ENCODE measurements around the gene MTCL1.

DNA sequence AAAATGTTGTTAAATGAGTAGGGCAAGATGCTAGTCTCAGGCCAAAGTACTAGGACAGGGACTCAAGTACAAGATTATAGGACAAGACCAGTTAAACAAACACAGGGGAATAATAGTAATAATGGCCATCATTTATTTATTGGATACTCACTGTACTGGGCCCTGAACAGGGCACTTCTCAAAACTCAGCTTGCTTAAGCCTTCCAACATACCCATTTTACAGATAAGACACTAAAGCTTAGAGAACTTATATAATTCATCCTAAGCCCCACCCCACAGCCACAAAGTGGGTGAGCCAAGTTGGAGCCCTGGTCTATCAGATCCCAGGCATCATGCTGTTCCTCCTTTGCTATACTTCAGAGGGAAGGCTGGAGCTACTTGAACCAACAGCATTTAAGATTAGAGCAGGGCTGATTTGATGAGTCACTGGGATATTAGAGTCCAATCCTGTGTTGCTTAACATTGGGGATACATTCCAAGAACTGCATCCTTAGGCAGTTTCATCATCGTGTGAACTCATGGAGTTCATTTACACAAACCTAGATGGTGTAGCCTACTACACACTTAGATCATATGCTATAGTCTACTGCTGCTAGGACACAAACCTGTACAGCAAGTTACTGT is 153.6 kb downstream of the MTCL1 start:
- TF ChIP-seq, protein P1, sequence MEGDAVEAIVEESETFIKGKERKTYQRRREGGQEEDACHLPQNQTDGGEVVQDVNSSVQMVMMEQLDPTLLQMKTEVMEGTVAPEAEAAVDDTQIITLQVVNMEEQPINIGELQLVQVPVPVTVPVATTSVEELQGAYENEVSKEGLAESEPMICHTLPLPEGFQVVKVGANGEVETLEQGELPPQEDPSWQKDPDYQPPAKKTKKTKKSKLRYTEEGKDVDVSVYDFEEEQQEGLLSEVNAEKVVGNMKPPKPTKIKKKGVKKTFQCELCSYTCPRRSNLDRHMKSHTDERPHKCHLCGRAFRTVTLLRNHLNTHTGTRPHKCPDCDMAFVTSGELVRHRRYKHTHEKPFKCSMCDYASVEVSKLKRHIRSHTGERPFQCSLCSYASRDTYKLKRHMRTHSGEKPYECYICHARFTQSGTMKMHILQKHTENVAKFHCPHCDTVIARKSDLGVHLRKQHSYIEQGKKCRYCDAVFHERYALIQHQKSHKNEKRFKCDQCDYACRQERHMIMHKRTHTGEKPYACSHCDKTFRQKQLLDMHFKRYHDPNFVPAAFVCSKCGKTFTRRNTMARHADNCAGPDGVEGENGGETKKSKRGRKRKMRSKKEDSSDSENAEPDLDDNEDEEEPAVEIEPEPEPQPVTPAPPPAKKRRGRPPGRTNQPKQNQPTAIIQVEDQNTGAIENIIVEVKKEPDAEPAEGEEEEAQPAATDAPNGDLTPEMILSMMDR (IDR thresholded peaks at IDR 0.05; ENCODE audit: control extremely low read depth in 1 of 3, insufficient read depth in 1 of 3, low read depth in 1 of 3, low read length in 3 of 3): no peak
- TF ChIP-seq RAD21 (IDR thresholded peaks at IDR 0.05 in 1 of 2, conservative IDR thresholded peaks at IDR 0.05 in 1 of 2; ENCODE audit: low read depth in 2 of 2, low read length in 2 of 2) (no peak), NANOG (IDR thresholded peaks at IDR 0.05; ENCODE audit: insufficient read depth, low read depth, low read length, poor library complexity, severe bottlenecking) (no peak), TAF7 (optimal IDR thresholded peaks at IDR 0.05; ENCODE audit: borderline replicate concordance, low read depth, low read length) (no peak), POLR2A (IDR thresholded peaks at IDR 0.05; ENCODE audit: control extremely low read depth in 1 of 2, low read depth in 2 of 2, low read length in 2 of 2) (no peak), CEBPB (IDR thresholded peaks at IDR 0.05; ENCODE audit: low read depth, low read length) (no peak), CHD1 (IDR thresholded peaks at IDR 0.05; ENCODE audit: low read depth, low read length) (no peak), SIN3A (conservative IDR thresholded peaks at IDR 0.05 in 1 of 2, IDR thresholded peaks at IDR 0.05 in 1 of 2; ENCODE audit: low read depth in 1 of 2, low read length in 2 of 2) (no peak)
